Stimulated activated CD4-positive, alpha-beta T cell treated with anti-CD3 and anti-CD28 coated beads, Interleukin-12 subunit alpha, Interleukin-12 subunit beta, amount 100 ng/mL, for 4 hours (primary cell): ENCODE measurements around the gene FAM90A26.
"Not testable (repeated sequence)": the region's sequence is repeated elsewhere in the genome, so short reads cannot be mapped to it uniquely, and the experiment has no call there.

Source experiments
- DNase-seq: peaks from one replicate; pipeline ENCODE4 v3.0.0-alpha.2; 2020

Gene FAM90A26

GRCh38 chr4:9165990-9166389 is 4.2 kb upstream of the FAM90A26 start:
- not testable (repeated sequence) for DNase-seq

- not testable (repeated sequence) for DNase-seq
Measured at GRCh38 chr4:9210357-9210756, 40.1 kb downstream of the FAM90A26 start, which contains the start of gene USP17L10. Gene USP17L10, plus strand, starts transcription at chr4:9210657. Its CDS starts 0 bp downstream, at chr4:9210657.

- DNase-seq, result not testable (repeated sequence)
Measured at GRCh38 chr4:9214701-9215100, 44.5 kb downstream of the FAM90A26 start.

- DNase-seq, result not testable (repeated sequence)
Measured at GRCh38 chr4:9215105-9215504, 44.9 kb downstream of the FAM90A26 start, which contains the start of gene USP17L11. Gene USP17L11, plus strand, starts transcription at chr4:9215405. Its CDS starts 0 bp downstream, at chr4:9215405.

GRCh38 chr4:9219852-9220251 is 49.6 kb downstream of the FAM90A26 start, which contains the start of gene USP17L12:
Gene USP17L12, plus strand, starts transcription at chr4:9220152. Its CDS starts 0 bp downstream, at chr4:9220152.
- DNase-seq, result not testable (repeated sequence)

- not testable (repeated sequence) for DNase-seq
Measured at GRCh38 chr4:9224596-9224995, 54.4 kb downstream of the FAM90A26 start, which contains the start of gene USP17L13. Gene USP17L13, plus strand, starts transcription at chr4:9224896. Its CDS starts 0 bp downstream, at chr4:9224896.
